Measurements from ENCODE around the gene UNC5C. TPM values are rescaled to one million over a fixed set of nuclear protein-coding genes. Genes with fewer than 3 reads are reported as not detected.

Gene UNC5C
- total and polyA plus RNA-seq, 4 experiments from 2014 or later, result not detected

DNA sequence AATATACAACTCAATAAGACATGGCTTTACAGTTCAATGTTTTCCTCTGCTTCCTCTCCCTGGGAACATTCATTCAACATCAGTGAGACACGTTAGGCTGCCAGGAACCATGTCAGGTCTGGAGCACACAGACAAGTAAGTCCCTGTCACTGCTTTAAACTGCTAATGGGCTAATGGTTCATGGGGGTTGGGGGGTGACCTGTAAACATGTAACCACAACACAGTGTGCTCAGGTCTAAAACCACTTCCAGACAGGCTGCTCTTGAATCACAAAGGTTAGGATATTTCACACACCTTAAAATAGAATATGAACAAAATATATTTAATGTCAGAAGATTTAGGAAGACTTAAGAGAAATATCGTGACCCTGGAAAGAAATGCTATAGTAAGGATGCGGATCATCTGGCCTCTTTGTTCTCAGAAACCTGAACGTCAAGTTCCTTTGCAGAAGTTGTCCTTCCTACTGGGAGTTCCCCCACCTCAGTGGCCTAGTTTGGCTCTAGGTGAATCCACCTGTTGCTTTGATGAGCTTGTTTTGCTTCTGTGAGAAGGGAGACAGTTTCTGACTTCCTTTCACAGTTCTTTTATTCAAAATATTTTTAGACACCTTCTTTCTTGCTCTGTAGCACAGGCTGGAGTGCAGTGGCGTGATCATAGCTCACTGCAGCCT, 359.9 kb downstream of the UNC5C start:
- CTCF ChIA-PET (ENCODE audit: partially characterized antibody), result interaction anchor here (1.3 kb wide), 1 partner anchor 104 kb away, joined by 3 read pairs; no protein-coding TSS in a partner anchor
- no peaks in the 10 kb centered on the region for H3K9me3 Mint-ChIP-seq
- no peaks in the 10 kb centered on the region for H3K27me3 ChIP-seq (ENCODE audit: insufficient read depth, low read length)
- H3K4me3 Mint-ChIP-seq, result peak overlapping the region in 6 of 8 donors; percentile 18 to 59 (median 45)
- H3K4me1 Mint-ChIP-seq, result peaks cover 13 to 26% (median 20%) of the 10 kb centered on the region in 4 donors
- H3K4me3 ChIP-seq (ENCODE audit: low read length in 2 of 2), result no peak overlapping the region
- H3K9me3 ChIP-seq (ENCODE audit: control insufficient read depth in 1 of 2, low read length in 2 of 2), result no peaks in the 10 kb centered on the region
- intact Hi-C loops (cut with micrococcal nuclease), result no loop called here
- H3K36me3 ChIP-seq (ENCODE audit: insufficient read depth, low read length), result no peaks in the 10 kb centered on the region
- POLR2A ChIA-PET (ENCODE audit: partially characterized antibody), result interaction anchor here (0.6 kb wide), 1 partner anchor 348 kb away, joined by 5 read pairs; no protein-coding TSS in a partner anchor
- no peaks in the 10 kb centered on the region for H3K4me1 ChIP-seq (ENCODE audit: insufficient read depth, low read length)
- no peak overlapping the region for H3K27ac ChIP-seq (ENCODE audit: low read depth, low read length)
- H3K36me3 Mint-ChIP-seq, result no peaks in the 10 kb centered on the region
- peak; percentile 8 to 54 (median 48) for DNase-seq
- peak overlapping the region; percentile 28 to 88 (median 73) for H3K27ac Mint-ChIP-seq
- H3K27me3 Mint-ChIP-seq, result peaks cover 0 to under 1% of the 10 kb centered on the region in 2 donors

DNA sequence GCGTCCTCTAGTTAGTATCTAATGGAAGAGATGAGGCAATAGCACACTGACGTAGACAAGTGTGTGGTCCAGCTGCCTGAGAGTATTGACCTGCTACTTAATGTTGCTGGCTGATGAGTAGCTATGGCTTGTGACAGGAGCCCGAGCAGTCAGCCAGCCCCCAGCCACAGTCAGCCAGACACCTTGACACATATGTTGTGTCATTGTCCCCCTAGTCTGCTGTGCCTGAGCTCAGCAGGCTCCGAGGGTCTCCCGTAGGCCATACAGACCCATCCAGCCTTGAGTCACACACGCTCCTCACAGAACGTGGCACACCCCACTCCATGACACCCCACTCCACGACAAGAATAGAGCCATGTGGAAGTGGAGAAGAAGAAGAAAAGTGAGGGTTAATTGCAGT, 362.1 kb downstream of the UNC5C start:
- Mint-ChIP-seq H3K4me1 (peaks cover 10 to 19% (median 15%) of the 10 kb centered on the region in 4 donors), H3K27ac (peak overlapping the region in 1 of 7 donors; percentile 53), H3K4me3 (no peak overlapping the region), H3K36me3 (no peaks in the 10 kb centered on the region), H3K9me3 (peaks cover 0 to 1% (median 0%) of the 10 kb centered on the region in 8 donors), H3K27me3 (no peaks in the 10 kb centered on the region)
- no peaks in the 10 kb centered on the region for H3K4me1 ChIP-seq (ENCODE audit: insufficient read depth, low read length)
- DNase-seq, result no peak
- H3K27ac ChIP-seq (ENCODE audit: low read depth, low read length), result no peak overlapping the region
- CTCF ChIA-PET (ENCODE audit: partially characterized antibody), result interaction anchor here (1.0 kb wide), 1 partner anchor 20 kb away, joined by 4 read pairs; no protein-coding TSS in a partner anchor
- no peaks in the 10 kb centered on the region for H3K36me3 ChIP-seq (ENCODE audit: insufficient read depth, low read length)
- intact Hi-C loops (cut with micrococcal nuclease), result no loop called here
- no peak overlapping the region for H3K4me3 ChIP-seq (ENCODE audit: low read length in 2 of 2)
- no peaks in the 10 kb centered on the region for H3K27me3 ChIP-seq (ENCODE audit: insufficient read depth, low read length)
- POLR2A ChIA-PET (ENCODE audit: partially characterized antibody), result no interaction called here
- no peaks in the 10 kb centered on the region for H3K9me3 ChIP-seq (ENCODE audit: control insufficient read depth in 1 of 2, low read length in 2 of 2)

GRCh38 chr4:95183656-95184408, 364.9 kb downstream of the UNC5C start:
- DNase-seq, result no peak
- Histone ChIP-seq H3K4me1 (ENCODE audit: insufficient read depth, low read length) (no peaks in the 10 kb centered on the region), H3K27ac (ENCODE audit: low read depth, low read length) (no peak overlapping the region), H3K9me3 (ENCODE audit: control insufficient read depth in 1 of 2, low read length in 2 of 2) (no peaks in the 10 kb centered on the region), H3K27me3 (ENCODE audit: insufficient read depth, low read length) (no peaks in the 10 kb centered on the region), H3K4me3 (ENCODE audit: low read length in 2 of 2) (no peak overlapping the region), H3K36me3 (ENCODE audit: insufficient read depth, low read length) (no peaks in the 10 kb centered on the region)
- H3K27me3 Mint-ChIP-seq, result no peaks in the 10 kb centered on the region
- H3K4me3 Mint-ChIP-seq, result no peak overlapping the region
- peaks cover 0 to 1% (median 0%) of the 10 kb centered on the region in 8 donors for H3K9me3 Mint-ChIP-seq
- intact Hi-C loops (cut with micrococcal nuclease), result no loop called here
- peaks cover 7 to 16% (median 9%) of the 10 kb centered on the region in 4 donors for H3K4me1 Mint-ChIP-seq
- CTCF ChIA-PET (ENCODE audit: partially characterized antibody), result no interaction called here
- no peak overlapping the region for H3K27ac Mint-ChIP-seq
- POLR2A ChIA-PET (ENCODE audit: partially characterized antibody), result no interaction called here
- no peaks in the 10 kb centered on the region for H3K36me3 Mint-ChIP-seq

- CTCF ChIA-PET (ENCODE audit: partially characterized antibody), result no interaction called here
- H3K4me3 ChIP-seq (ENCODE audit: low read length in 2 of 2), result no peak overlapping the region
- H3K9me3 ChIP-seq (ENCODE audit: control insufficient read depth in 1 of 2, low read length in 2 of 2), result no peaks in the 10 kb centered on the region
- no peaks in the 10 kb centered on the region for H3K27me3 ChIP-seq (ENCODE audit: insufficient read depth, low read length)
- peaks cover 0 to 8% (median 5%) of the 10 kb centered on the region in 8 donors for H3K9me3 Mint-ChIP-seq
- H3K27me3 Mint-ChIP-seq, result no peaks in the 10 kb centered on the region
- no peak for DNase-seq
- POLR2A ChIA-PET (ENCODE audit: partially characterized antibody), result no interaction called here
- peak overlapping the region in 1 of 7 donors; percentile 15 for H3K27ac Mint-ChIP-seq
- intact Hi-C loops (cut with micrococcal nuclease), result no loop called here
- H3K36me3 Mint-ChIP-seq, result no peaks in the 10 kb centered on the region
- H3K4me1 ChIP-seq (ENCODE audit: insufficient read depth, low read length), result no peaks in the 10 kb centered on the region
- H3K27ac ChIP-seq (ENCODE audit: low read depth, low read length), result no peak overlapping the region
- H3K36me3 ChIP-seq (ENCODE audit: insufficient read depth, low read length), result no peaks in the 10 kb centered on the region
- H3K4me3 Mint-ChIP-seq, result no peak overlapping the region
- peaks cover 0 to 8% (median 0%) of the 10 kb centered on the region in 4 donors for H3K4me1 Mint-ChIP-seq
Observed at GRCh38 chr4:95181996-95182306, 366.8 kb downstream of the UNC5C start.

- Histone ChIP-seq H3K4me3 (ENCODE audit: low read length in 2 of 2) (no peak overlapping the region), H3K4me1 (ENCODE audit: insufficient read depth, low read length) (no peaks in the 10 kb centered on the region), H3K36me3 (ENCODE audit: insufficient read depth, low read length) (no peaks in the 10 kb centered on the region), H3K27ac (ENCODE audit: low read depth, low read length) (no peak overlapping the region), H3K27me3 (ENCODE audit: insufficient read depth, low read length) (no peaks in the 10 kb centered on the region), H3K9me3 (ENCODE audit: control insufficient read depth in 1 of 2, low read length in 2 of 2) (no peaks in the 10 kb centered on the region)
- intact Hi-C loops (cut with micrococcal nuclease), result no loop called here
- ChIA-PET POLR2A (ENCODE audit: partially characterized antibody) (no interaction called here), CTCF (ENCODE audit: partially characterized antibody) (no interaction called here)
- peaks cover 0 to 8% (median 0%) of the 10 kb centered on the region in 4 donors for H3K4me1 Mint-ChIP-seq
- H3K9me3 Mint-ChIP-seq, result peaks cover 0 to 8% (median 6%) of the 10 kb centered on the region in 8 donors
- peak overlapping the region in 5 of 7 donors; percentile 19 to 73 (median 38) for H3K27ac Mint-ChIP-seq
- peak overlapping the region in 2 of 8 donors; percentile 1 to 21 for H3K4me3 Mint-ChIP-seq
- H3K27me3 Mint-ChIP-seq, result no peaks in the 10 kb centered on the region
- H3K36me3 Mint-ChIP-seq, result no peaks in the 10 kb centered on the region
- DNase-seq, result peak in 4 of 5 donors; percentile 7 to 54 (median 24)
Observed at GRCh38 chr4:95181243-95181995, 367.4 kb downstream of the UNC5C start.

GRCh38 chr4:95180531-95181242, 368.1 kb downstream of the UNC5C start:
- no peaks in the 10 kb centered on the region for H3K9me3 ChIP-seq (ENCODE audit: control insufficient read depth in 1 of 2, low read length in 2 of 2)
- no peak for DNase-seq
- H3K36me3 Mint-ChIP-seq, result no peaks in the 10 kb centered on the region
- intact Hi-C loops (cut with micrococcal nuclease), result no loop called here
- POLR2A ChIA-PET (ENCODE audit: partially characterized antibody), result no interaction called here
- H3K27ac ChIP-seq (ENCODE audit: low read depth, low read length), result no peak overlapping the region
- no peaks in the 10 kb centered on the region for H3K27me3 Mint-ChIP-seq
- no peaks in the 10 kb centered on the region for H3K27me3 ChIP-seq (ENCODE audit: insufficient read depth, low read length)
- H3K36me3 ChIP-seq (ENCODE audit: insufficient read depth, low read length), result no peaks in the 10 kb centered on the region
- H3K27ac Mint-ChIP-seq, result peak overlapping the region in 3 of 7 donors; percentile 19 to 72 (median 25)
- CTCF ChIA-PET (ENCODE audit: partially characterized antibody), result interaction anchor here (1.1 kb wide), 1 partner anchor 14 kb away, joined by 3 read pairs; no protein-coding TSS in a partner anchor
- no peaks in the 10 kb centered on the region for H3K4me1 ChIP-seq (ENCODE audit: insufficient read depth, low read length)
- no peak overlapping the region for H3K4me3 Mint-ChIP-seq
- H3K4me1 Mint-ChIP-seq, result peaks cover 0 to 8% (median 0%) of the 10 kb centered on the region in 4 donors
- no peak overlapping the region for H3K4me3 ChIP-seq (ENCODE audit: low read length in 2 of 2)
- peaks cover 0 to 8% (median 6%) of the 10 kb centered on the region in 8 donors for H3K9me3 Mint-ChIP-seq

All from CD4-positive, alpha-beta memory T cell (primary cell).